OCI-LY1 (cell line): ENCODE data around the gene BCAP31.

Experiments used
- H2AFZ ChIP-seq: fragments of 200-600 bp; sonication (generic), shearing (Covaris generic); 2 replicates; pipeline ENCODE4 v1.6.0; 2014; ENCODE audit warnings: antibody characterized with exemption, mild to moderate bottlenecking, low read length
- H3F3A ChIP-seq: fragments of 200-600 bp; sonication (generic), shearing (Covaris generic); 2 replicates; pipeline ENCODE4 v1.6.0; 2014; ENCODE audit warnings: mild to moderate bottlenecking, antibody characterized with exemption, low read length, moderate library complexity; ENCODE audit not compliant: insufficient read depth
- H3K27ac ChIP-seq: fragments of 200-600 bp; sonication (generic); 2 replicates; pipeline ENCODE4 v1.5.1; 2014; ENCODE audit warnings: low read length, mixed run types, mild to moderate bottlenecking, low read depth; ENCODE audit not compliant: poor library complexity, severe bottlenecking
- H3K27me3 ChIP-seq: fragments of 200-600 bp; sonication (generic); 2 replicates; pipeline ENCODE4 v1.6.0; 2014; ENCODE audit warnings: antibody characterized with exemption, mild to moderate bottlenecking, low read length, moderate library complexity; ENCODE audit not compliant: insufficient read depth
- H3K36me3 ChIP-seq: fragments of 200-600 bp; sonication (generic); 2 replicates; pipeline ENCODE4 v1.6.1; 2014; ENCODE audit warnings: mild to moderate bottlenecking, antibody characterized with exemption, low read length, moderate library complexity, mixed read lengths; ENCODE audit not compliant: insufficient read depth
- H3K4me1 ChIP-seq: fragments of 200-600 bp; sonication (generic); 2 replicates; pipeline ENCODE4 v1.5.1; 2014; ENCODE audit warnings: mild to moderate bottlenecking, low read length, moderate library complexity; ENCODE audit not compliant: insufficient read depth, severe bottlenecking
- H3K4me2 ChIP-seq: fragments of 200-600 bp; sonication (generic), shearing (Covaris generic); 2 replicates; pipeline ENCODE4 v1.6.1; 2014; ENCODE audit warnings: low read length
- H3K4me3 ChIP-seq: fragments of 200-600 bp; sonication (generic); 2 replicates; pipeline ENCODE4 v1.5.1; 2014; ENCODE audit warnings: low read length, low read depth, mild to moderate bottlenecking, mixed read lengths; ENCODE audit not compliant: poor library complexity, severe bottlenecking
- H3K79me2 ChIP-seq: fragments of 200-600 bp; shearing (Covaris generic); 2 replicates; pipeline ENCODE4 v1.6.1; 2016; ENCODE audit warnings: mixed run types, low read length, mixed read lengths; ENCODE audit not compliant: insufficient read depth
- H3K9ac ChIP-seq: fragments of 200-600 bp; sonication (generic), shearing (Covaris generic); 2 replicates; pipeline ENCODE4 v1.6.1; 2014; ENCODE audit warnings: mild to moderate bottlenecking, low read length, mixed read lengths
- H3K9me2 ChIP-seq: fragments of 200-600 bp; sonication (generic), shearing (Covaris generic); 2 replicates; pipeline ENCODE4 v1.6.1; 2014; ENCODE audit warnings: low read depth, mild to moderate bottlenecking, low read length, mixed read lengths
- H3K9me3 ChIP-seq: fragments of 200-600 bp; shearing (Covaris generic); 2 replicates; pipeline ENCODE4 v1.6.1; 2014; ENCODE audit warnings: low read length, mixed read lengths
- H4K20me1 ChIP-seq: fragments of 200-600 bp; sonication (generic), shearing (Covaris generic); 2 replicates; pipeline ENCODE4 v1.6.0; 2016; ENCODE audit warnings: mild to moderate bottlenecking, low read length; ENCODE audit not compliant: insufficient read depth
- CTCF ChIP-seq: fragments of 200-600 bp; sonication (generic), shearing (Covaris generic); IDR thresholded peaks from 2 replicates; pipeline ENCODE4 v1.5.1; 2017; ENCODE audit warnings: mild to moderate bottlenecking, antibody characterized with exemption, low read length, moderate library complexity, mixed read lengths
- EZH2 ChIP-seq: fragments of 200-600 bp; sonication (generic), shearing (Covaris generic); IDR thresholded peaks from 2 replicates; pipeline ENCODE4 v1.8.0; 2017; ENCODE audit warnings: borderline replicate concordance, mixed run types, mild to moderate bottlenecking, antibody characterized with exemption, low read length, moderate library complexity, mixed read lengths

Gene BCAP31

GRCh38 chrX:153719238-153719637, 4.9 kb downstream of the BCAP31 start:
- no peak overlapping the region for H3K9ac ChIP-seq
- H3F3A ChIP-seq = no peaks in the 10 kb centered on the region
- TF ChIP-seq EZH2 (no peak), CTCF (no peak)
- no peak overlapping the region for H3K4me3 ChIP-seq
- no peak overlapping the region for H3K4me2 ChIP-seq
- no peaks in the 10 kb centered on the region for H3K27me3 ChIP-seq
- peaks cover 56% of the 10 kb centered on the region for H3K36me3 ChIP-seq
- H3K79me2 ChIP-seq = no peaks in the 10 kb centered on the region
- H3K9me2 ChIP-seq = no peaks in the 10 kb centered on the region
- H3K27ac ChIP-seq = no peak overlapping the region
- no peaks in the 10 kb centered on the region for H4K20me1 ChIP-seq
- no peak overlapping the region for H2AFZ ChIP-seq
- no peaks in the 10 kb centered on the region for H3K9me3 ChIP-seq
- peaks cover 11% of the 10 kb centered on the region for H3K4me1 ChIP-seq

- no peaks in the 10 kb centered on the region for H3K79me2 ChIP-seq
- TF ChIP-seq EZH2 (no peak), CTCF (no peak)
- H3K4me1 ChIP-seq = peaks cover 4% of the 10 kb centered on the region
- H3K9me2 ChIP-seq = no peaks in the 10 kb centered on the region
- no peak overlapping the region for H3K27ac ChIP-seq
- H3K4me3 ChIP-seq = no peak overlapping the region
- no peaks in the 10 kb centered on the region for H4K20me1 ChIP-seq
- H3K4me2 ChIP-seq = no peak overlapping the region
- peaks cover 56% of the 10 kb centered on the region for H3K36me3 ChIP-seq
- no peaks in the 10 kb centered on the region for H3F3A ChIP-seq
- H3K9ac ChIP-seq = no peak overlapping the region
- H2AFZ ChIP-seq = no peak overlapping the region
- no peaks in the 10 kb centered on the region for H3K27me3 ChIP-seq
- no peaks in the 10 kb centered on the region for H3K9me3 ChIP-seq
These were observed 6.7 kb downstream of the BCAP31 start for GRCh38 chrX:153717445-153717844.

GRCh38 chrX:153714256-153714655, 9.9 kb downstream of the BCAP31 start:
- Histone ChIP-seq H3K27ac (no peak overlapping the region), H3K9me2 (no peaks in the 10 kb centered on the region), H3K27me3 (no peaks in the 10 kb centered on the region), H4K20me1 (no peaks in the 10 kb centered on the region), H3K36me3 (peaks cover 35% of the 10 kb centered on the region), H3K4me2 (no peak overlapping the region), H3K4me3 (no peak overlapping the region), H3K9ac (no peak overlapping the region), H2AFZ (no peak overlapping the region), H3F3A (no peaks in the 10 kb centered on the region), H3K9me3 (no peaks in the 10 kb centered on the region), H3K79me2 (no peaks in the 10 kb centered on the region), H3K4me1 (no peaks in the 10 kb centered on the region)
- TF ChIP-seq EZH2 = no peak
- no peak for TF ChIP-seq CTCF
